ENCODE data around the gene YIPF1.
A peak's percentile ranks its signal among the peaks of the same experiment; 100 is the strongest.
"Not testable (repeated sequence)": the region's sequence is repeated elsewhere in the genome, so short reads cannot be mapped to it uniquely, and the experiment has no call there.

The YIPF1 gene

GRCh38 chr1:53837924-53838653 is 51.5 kb downstream of the YIPF1 start, which contains the start of gene NDC1:
NDC1 (minus strand) TSS chr1:53838296; CDS start chr1:53838261, 35 bp downstream.
- DNase-seq (ENCODE audit: low spot score): peak; percentile 95

GRCh38 chr1:53837646-53837923 is 52.0 kb downstream of the YIPF1 start:
- DNase-seq (ENCODE audit: low spot score): no peak

GRCh38 chr1:53835491-53835890 is 54.1 kb downstream of the YIPF1 start:
- no peak for DNase-seq (ENCODE audit: low spot score)

- DNase-seq (ENCODE audit: low spot score): no peak
Observed at GRCh38 chr1:53834776-53835175, 54.8 kb downstream of the YIPF1 start.

- no peak for DNase-seq (ENCODE audit: low spot score)
Observed at GRCh38 chr1:53833393-53833792, 56.2 kb downstream of the YIPF1 start.

- DNase-seq (ENCODE audit: low spot score): no peak
Observed at GRCh38 chr1:53826367-53826766, 63.2 kb downstream of the YIPF1 start.

GRCh38 chr1:53825306-53825705 is 64.3 kb downstream of the YIPF1 start:
- DNase-seq (ENCODE audit: low spot score): no peak

GRCh38 chr1:53822931-53823330 is 66.7 kb downstream of the YIPF1 start:
- DNase-seq (ENCODE audit: low spot score): no peak

GRCh38 chr1:53821380-53821779 is 68.2 kb downstream of the YIPF1 start:
- no peak for DNase-seq (ENCODE audit: low spot score)

- no peak for DNase-seq (ENCODE audit: low spot score)
Observed at GRCh38 chr1:53819387-53819786, 70.2 kb downstream of the YIPF1 start.

- DNase-seq (ENCODE audit: low spot score): not testable (repeated sequence)
Observed at GRCh38 chr1:53816584-53816983, 73.0 kb downstream of the YIPF1 start.

- DNase-seq (ENCODE audit: low spot score): not testable (repeated sequence)
Observed at GRCh38 chr1:53815484-53815883, 74.1 kb downstream of the YIPF1 start.

- peak; percentile 28 for DNase-seq (ENCODE audit: low spot score)
Observed at GRCh38 chr1:53811414-53811851, 78.2 kb downstream of the YIPF1 start.

- no peak for DNase-seq (ENCODE audit: low spot score)
Observed at GRCh38 chr1:53810497-53810896, 79.1 kb downstream of the YIPF1 start.

- DNase-seq (ENCODE audit: low spot score): no peak
Observed at GRCh38 chr1:53810007-53810406, 79.6 kb downstream of the YIPF1 start.

GRCh38 chr1:53807916-53808315 is 81.7 kb downstream of the YIPF1 start:
- no peak for DNase-seq (ENCODE audit: low spot score)

- DNase-seq (ENCODE audit: low spot score): no peak
Observed at GRCh38 chr1:53804791-53805505, 84.6 kb downstream of the YIPF1 start.

- DNase-seq (ENCODE audit: low spot score): no peak
Observed at GRCh38 chr1:53804181-53804580, 85.4 kb downstream of the YIPF1 start.

All from kidney capillary endothelial cell (primary cell).